Rectal smooth muscle tissue (tissue), 1 donor: ENCODE data around the gene UROC1.

ENCODE experiments used
- H3K27ac ChIP-seq: one replicate; pipeline ENCODE4 v1.7.0; 2013; ENCODE audit warnings: low read depth, low read length, inconsistent platforms
- H3K27me3 ChIP-seq: one replicate; pipeline ENCODE4 v1.7.0; 2013; ENCODE audit warnings: low read length; ENCODE audit not compliant: control insufficient read depth, insufficient read depth
- H3K36me3 ChIP-seq: one replicate; pipeline ENCODE4 v1.7.0; 2013; ENCODE audit warnings: low read length; ENCODE audit not compliant: control insufficient read depth, insufficient read depth
- H3K4me1 ChIP-seq: one replicate; pipeline ENCODE4 v1.7.0; 2013; ENCODE audit warnings: low read length; ENCODE audit not compliant: control insufficient read depth, insufficient read depth
- H3K4me3 ChIP-seq: one replicate; pipeline ENCODE4 v1.7.0; 2013; ENCODE audit warnings: low read length
- H3K9ac ChIP-seq: one replicate; pipeline ENCODE4 v1.7.0; 2013; ENCODE audit warnings: low read length

UROC1 gene

GRCh38 chr3:126491221-126492013 is 26.2 kb downstream of the UROC1 start:
- H3K27ac ChIP-seq = no peak overlapping the region
- no peaks in the 10 kb centered on the region for H3K36me3 ChIP-seq
- no peak overlapping the region for H3K4me3 ChIP-seq
- H3K9ac ChIP-seq = no peak overlapping the region
- H3K4me1 ChIP-seq = no peaks in the 10 kb centered on the region
- H3K27me3 ChIP-seq = no peaks in the 10 kb centered on the region

- Histone ChIP-seq H3K27ac (no peak overlapping the region), H3K9ac (no peak overlapping the region), H3K36me3 (no peaks in the 10 kb centered on the region), H3K4me1 (no peaks in the 10 kb centered on the region), H3K4me3 (no peak overlapping the region), H3K27me3 (no peaks in the 10 kb centered on the region)
Measured at GRCh38 chr3:126490619-126491018, 27.0 kb downstream of the UROC1 start.

DNA sequence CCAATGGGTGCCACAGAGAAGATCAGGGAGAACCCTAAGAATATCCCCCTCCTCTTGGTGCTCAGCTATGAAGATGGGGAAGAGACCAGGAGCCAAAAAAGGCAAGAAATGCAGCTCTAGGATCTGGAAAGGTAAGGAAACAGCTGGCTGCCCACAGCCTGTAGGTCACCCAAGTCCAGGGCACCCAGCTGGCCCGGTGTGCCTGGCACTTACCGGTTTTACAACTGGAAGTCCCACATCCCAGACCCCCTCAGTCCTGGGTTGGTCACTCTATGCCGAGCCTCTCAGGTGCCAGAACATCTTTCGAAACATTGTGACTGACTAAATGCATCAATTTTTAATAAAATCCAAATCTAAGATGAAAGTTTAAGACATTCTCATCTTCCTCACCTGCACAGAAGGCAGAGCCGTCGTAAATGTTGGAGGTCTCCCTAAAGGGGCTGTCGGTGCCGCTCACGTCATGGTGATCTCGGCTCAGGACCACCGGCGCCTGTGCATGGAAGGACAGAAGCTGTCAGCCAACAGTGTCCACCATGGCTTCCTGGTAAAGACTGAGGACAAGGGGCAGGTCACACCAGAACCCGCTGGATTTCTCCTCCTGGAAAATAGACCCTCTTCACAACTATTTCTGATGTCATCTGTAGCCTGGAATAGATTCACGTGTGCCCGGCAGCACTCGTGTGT is 28.5 kb downstream of the UROC1 start:
- Histone ChIP-seq H3K4me1 (no peaks in the 10 kb centered on the region), H3K27ac (no peak overlapping the region), H3K27me3 (no peaks in the 10 kb centered on the region), H3K4me3 (no peak overlapping the region), H3K36me3 (no peaks in the 10 kb centered on the region), H3K9ac (no peak overlapping the region)

- Histone ChIP-seq H3K36me3 (no peaks in the 10 kb centered on the region), H3K4me3 (no peak overlapping the region), H3K4me1 (no peaks in the 10 kb centered on the region), H3K9ac (no peak overlapping the region), H3K27me3 (no peaks in the 10 kb centered on the region), H3K27ac (no peak overlapping the region)
Measured at GRCh38 chr3:126488185-126488584, 29.4 kb downstream of the UROC1 start.

DNA sequence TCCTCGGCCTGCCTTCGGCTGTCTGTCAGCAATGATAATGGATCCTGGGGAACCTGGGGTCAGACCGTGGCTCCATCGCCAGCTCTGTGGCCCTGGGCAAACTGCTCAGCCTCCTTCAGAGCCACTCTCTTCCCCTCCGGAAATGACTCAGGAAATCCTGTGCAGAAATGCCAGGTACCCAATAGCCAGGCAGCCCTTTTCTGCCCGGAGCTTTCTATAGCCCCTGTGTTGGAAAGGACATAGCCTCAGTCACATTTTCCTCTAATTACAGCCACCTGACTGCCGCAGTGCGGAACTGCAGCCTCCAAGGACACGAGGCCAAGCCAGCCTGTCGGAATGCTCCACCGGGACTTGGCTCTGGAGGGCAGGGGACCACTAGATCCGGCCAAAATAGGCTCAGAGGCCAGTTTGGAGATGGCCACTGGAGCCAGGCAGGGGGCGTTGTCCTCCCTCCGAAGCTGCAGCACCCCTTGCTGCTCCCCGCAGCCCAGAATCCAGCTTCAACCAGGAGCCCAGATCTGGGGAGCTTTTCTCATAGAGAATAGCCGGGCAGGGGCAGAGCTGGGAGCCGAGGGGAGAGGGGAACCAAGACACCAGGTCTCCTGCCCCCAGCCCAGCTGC is 30.3 kb downstream of the UROC1 start:
- Histone ChIP-seq H3K36me3 (no peaks in the 10 kb centered on the region), H3K4me1 (no peaks in the 10 kb centered on the region), H3K9ac (no peak overlapping the region), H3K4me3 (no peak overlapping the region), H3K27ac (no peak overlapping the region), H3K27me3 (no peaks in the 10 kb centered on the region)

- Histone ChIP-seq H3K4me3 (no peak overlapping the region), H3K27ac (no peak overlapping the region), H3K27me3 (no peaks in the 10 kb centered on the region), H3K9ac (no peak overlapping the region), H3K4me1 (no peaks in the 10 kb centered on the region), H3K36me3 (no peaks in the 10 kb centered on the region)
Measured at GRCh38 chr3:126486360-126486847, 31.2 kb downstream of the UROC1 start.

GRCh38 chr3:126485956-126486355 is 31.6 kb downstream of the UROC1 start:
- Histone ChIP-seq H3K9ac (no peak overlapping the region), H3K4me3 (no peak overlapping the region), H3K4me1 (no peaks in the 10 kb centered on the region), H3K36me3 (no peaks in the 10 kb centered on the region), H3K27me3 (no peaks in the 10 kb centered on the region), H3K27ac (no peak overlapping the region)

DNA sequence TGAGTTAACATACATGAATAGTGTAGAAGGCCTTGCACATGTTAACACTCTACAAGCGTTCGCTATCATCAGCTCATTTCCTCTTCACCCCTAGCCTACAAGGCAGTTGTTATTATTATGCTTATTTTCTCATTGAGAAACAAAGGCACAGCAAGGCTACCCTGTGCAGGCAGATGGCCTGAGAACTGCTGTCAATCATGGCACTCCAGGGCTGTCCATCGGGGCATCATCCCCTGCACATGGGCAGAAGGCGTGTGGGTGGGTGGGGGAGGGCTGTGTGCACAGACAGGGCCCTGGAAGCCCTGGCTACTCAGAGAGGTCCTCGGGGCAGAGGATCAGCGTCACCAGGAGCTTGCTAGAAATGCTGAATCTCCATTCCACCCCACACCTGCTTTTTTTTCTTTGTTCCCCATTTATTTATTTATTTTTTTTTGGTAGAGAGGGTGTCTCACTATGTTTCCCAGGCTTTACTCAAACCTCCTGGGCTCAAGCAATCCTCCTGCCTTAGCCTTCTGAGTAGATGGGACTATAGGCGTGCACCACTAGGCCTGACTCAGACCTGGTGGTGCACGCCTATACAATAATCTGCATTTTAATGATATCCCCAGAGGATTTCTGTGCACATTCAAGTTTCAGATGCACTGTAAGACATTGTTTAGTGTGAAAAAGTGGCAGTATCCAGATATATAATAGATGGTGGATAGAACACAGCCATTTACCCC is 32.2 kb downstream of the UROC1 start:
- Histone ChIP-seq H3K4me3 (no peak overlapping the region), H3K27me3 (no peaks in the 10 kb centered on the region), H3K9ac (no peak overlapping the region), H3K36me3 (no peaks in the 10 kb centered on the region), H3K27ac (no peak overlapping the region), H3K4me1 (no peaks in the 10 kb centered on the region)

GRCh38 chr3:126484662-126485061 is 32.9 kb downstream of the UROC1 start:
- Histone ChIP-seq H3K27ac (no peak overlapping the region), H3K4me1 (no peaks in the 10 kb centered on the region), H3K9ac (no peak overlapping the region), H3K4me3 (no peak overlapping the region), H3K27me3 (no peaks in the 10 kb centered on the region), H3K36me3 (no peaks in the 10 kb centered on the region)

DNA sequence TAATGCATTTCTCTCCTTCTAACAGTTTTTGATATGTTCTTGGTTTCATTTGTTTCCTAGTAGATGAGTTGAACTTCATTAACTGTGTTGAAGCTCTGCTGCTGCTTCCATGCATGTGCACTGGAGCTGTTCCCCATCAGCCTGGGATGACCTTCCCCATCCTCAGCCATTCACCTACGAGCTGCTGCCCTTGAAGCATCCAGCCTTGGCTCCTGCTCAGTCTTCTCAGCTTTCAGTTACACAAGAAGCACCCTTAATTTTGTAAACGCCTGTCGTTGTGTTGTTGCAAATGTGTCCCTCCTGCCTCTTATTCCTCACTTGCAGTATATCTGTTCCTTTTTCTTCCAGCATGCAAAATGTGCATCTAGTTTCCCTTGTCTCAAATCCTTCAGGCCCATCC is 33.4 kb downstream of the UROC1 start:
- H3K27ac ChIP-seq = no peak overlapping the region
- no peaks in the 10 kb centered on the region for H3K36me3 ChIP-seq
- H3K4me3 ChIP-seq = no peak overlapping the region
- H3K4me1 ChIP-seq = no peaks in the 10 kb centered on the region
- no peak overlapping the region for H3K9ac ChIP-seq
- no peaks in the 10 kb centered on the region for H3K27me3 ChIP-seq

- Histone ChIP-seq H3K4me3 (no peak overlapping the region), H3K36me3 (no peaks in the 10 kb centered on the region), H3K9ac (no peak overlapping the region), H3K4me1 (no peaks in the 10 kb centered on the region), H3K27me3 (no peaks in the 10 kb centered on the region), H3K27ac (no peak overlapping the region)
Measured at GRCh38 chr3:126483321-126483761, 34.2 kb downstream of the UROC1 start.
